SK-N-SH (cell line): ENCODE data around the gene ADGRL3. TPM values are rescaled to one million over a fixed set of nuclear protein-coding genes. Genes with fewer than 3 reads are reported as not detected.

Source experiments
- CTCF ChIA-PET: fragments of 300-600, 350-600 bp; formaldehyde crosslinking; extraction: SDS; loops from one replicate; lab custom pipeline; 2021; lab: Yijun Ruan, JAX
- POLR2A ChIA-PET: fragments of 350-600 bp; sonication (Branson Sonifier 250); formaldehyde crosslinking; extraction: SDS; loops from one replicate; lab custom pipeline; 2020; ENCODE audit warnings: antibody characterized with exemption, inconsistent platforms; lab: Yijun Ruan, JAX
- DNase-seq: peaks from one replicate; pipeline ENCODE4 v3.0.0; 2012
- H2AFZ ChIP-seq: fragments of 200-600 bp; sonication (generic); 2 replicates; pipeline ENCODE4 v1.8.1; 2016; ENCODE audit warnings: antibody characterized with exemption, mild to moderate bottlenecking, low read depth
- H3F3A ChIP-seq: fragments of 200-600 bp; sonication (generic); replicated peaks from 2 replicates; pipeline ENCODE3; 2016; ENCODE audit warnings: antibody characterized with exemption, mild to moderate bottlenecking; ENCODE audit not compliant: insufficient read depth
- H3K27ac ChIP-seq, 2 experiments: fragments of 200-500 bp in 1 of 2; fragments of 200-600 bp in 1 of 2; sonication (Bioruptor generic) in 1 of 2; sonication (generic), shearing (Covaris generic) in 1 of 2; 2 replicates each; pipeline versions ENCODE4 v1.5.1 to v1.6.1; 2014 to 2016; ENCODE audit warnings: low read depth in 2 of 2, inconsistent platforms in 1 of 2, low read length in 1 of 2, mild to moderate bottlenecking in 1 of 2, mixed read lengths in 1 of 2
- H3K27me3 ChIP-seq: fragments of 200-600 bp; sonication (generic), shearing (Covaris generic); 2 replicates; pipeline ENCODE4 v1.6.1; 2016; ENCODE audit warnings: mixed run types; ENCODE audit not compliant: insufficient read depth
- H3K36me3 ChIP-seq, 2 experiments: fragments of 200-500 bp in 1 of 2; fragments of 200-600 bp in 1 of 2; sonication (Bioruptor generic) in 1 of 2; sonication (generic) in 1 of 2; replicated peaks in 1 of 2; 2 replicates each; pipeline versions ENCODE3 to v1.5.1; 2014 to 2016; ENCODE audit warnings: low read length in 1 of 2, mild to moderate bottlenecking in 1 of 2; ENCODE audit not compliant: insufficient read depth in 2 of 2, control insufficient read depth in 1 of 2
- H3K4me1 ChIP-seq, 2 experiments: fragments of 200-500 bp in 1 of 2; fragments of 200-600 bp in 1 of 2; sonication (Bioruptor generic) in 1 of 2; sonication (generic), shearing (Covaris generic) in 1 of 2; 2 replicates each; pipeline versions ENCODE4 v1.5.1 to v1.6.1; 2014 to 2016; ENCODE audit warnings: low read depth in 1 of 2, low read length in 1 of 2, mixed run types in 1 of 2; ENCODE audit not compliant: insufficient read depth in 2 of 2, control insufficient read depth in 1 of 2
- H3K4me2 ChIP-seq: fragments of 200-600 bp; sonication (generic), shearing (Covaris generic); 2 replicates; pipeline ENCODE4 v1.6.1; 2017; ENCODE audit warnings: mixed run types
- H3K4me3 ChIP-seq, 2 experiments: fragments of 200-500 bp in 1 of 2; fragments of 200-600 bp in 1 of 2; sonication (Bioruptor generic) in 1 of 2; sonication (generic), shearing (Covaris generic) in 1 of 2; 2 replicates each; pipeline versions ENCODE4 v1.5.1 to v1.8.1; 2014 to 2016; ENCODE audit warnings: low read depth in 2 of 2, inconsistent platforms in 1 of 2, low read length in 1 of 2, mild to moderate bottlenecking in 1 of 2, mixed read lengths in 1 of 2, moderate library complexity in 1 of 2
- H3K79me2 ChIP-seq: fragments of 200-600 bp; sonication (generic); 2 replicates; pipeline ENCODE4 v1.8.1; 2017; ENCODE audit warnings: mild to moderate bottlenecking; ENCODE audit not compliant: insufficient read depth
- H3K9ac ChIP-seq: fragments of 200-600 bp; sonication (generic); 2 replicates; pipeline ENCODE4 v1.6.1; 2017; ENCODE audit warnings: mixed run types
- H3K9me2 ChIP-seq: fragments of 200-600 bp; sonication (generic); 2 replicates; pipeline ENCODE4 v1.6.1; 2017; ENCODE audit warnings: mixed run types
- H3K9me3 ChIP-seq: fragments of 200-600 bp; sonication (generic); 2 replicates; pipeline ENCODE4 v1.6.1; 2017; ENCODE audit warnings: mixed run types, mild to moderate bottlenecking, moderate library complexity
- H4K20me1 ChIP-seq: fragments of 200-600 bp; sonication (generic); 2 replicates; pipeline ENCODE4 v1.6.1; 2017; ENCODE audit warnings: mild to moderate bottlenecking, mixed run types; ENCODE audit not compliant: insufficient read depth
- CHD2 ChIP-seq: fragments of 150-350 bp; IDR thresholded peaks from 2 replicates; pipeline ENCODE4 v1.6.1; 2018; ENCODE audit warnings: low read length; ENCODE audit not compliant: partially characterized antibody
- ELF1 ChIP-seq: IDR thresholded peaks from 2 replicates; pipeline ENCODE4 v1.4.0; 2012
- EP300 ChIP-seq, 2 experiments: IDR thresholded peaks; 2 replicates each; pipeline versions ENCODE4 v1.4.0 to v1.6.1; 2012; ENCODE audit warnings: borderline replicate concordance in 1 of 2, low read depth in 1 of 2, low read length in 1 of 2
- FOXM1 ChIP-seq: IDR thresholded peaks from 2 replicates; pipeline ENCODE4 v1.4.0; 2012; ENCODE audit warnings: low read depth, mild to moderate bottlenecking
- GABPA ChIP-seq: IDR thresholded peaks from 2 replicates; pipeline ENCODE4 v1.4.0; 2012; ENCODE audit warnings: low read depth, mild to moderate bottlenecking
- JUND ChIP-seq: IDR thresholded peaks from 2 replicates; pipeline ENCODE4 v1.4.0; 2012
- MEF2A ChIP-seq: IDR thresholded peaks from 2 replicates; pipeline ENCODE4 v1.4.0; 2012; ENCODE audit warnings: low read depth, borderline replicate concordance
- MXI1 ChIP-seq: IDR thresholded peaks from 2 replicates; pipeline ENCODE4 v1.6.1; 2012; ENCODE audit warnings: mild to moderate bottlenecking, low read depth, low read length, improper control_type of control experiment
- NFIC ChIP-seq: IDR thresholded peaks from 2 replicates; pipeline ENCODE4 v1.4.0; 2012; ENCODE audit warnings: borderline replicate concordance
- NRF1 ChIP-seq: IDR thresholded peaks from 2 replicates; pipeline ENCODE4 v1.6.1; 2012; ENCODE audit warnings: low read depth, mild to moderate bottlenecking, low read length
- POLR2AphosphoS5 ChIP-seq: IDR thresholded peaks from 2 replicates; pipeline ENCODE4 v1.6.1; 2012; ENCODE audit warnings: low read depth, low read length
- RAD21 ChIP-seq: IDR thresholded peaks from 2 replicates; pipeline ENCODE4 v1.6.1; 2012; ENCODE audit warnings: mild to moderate bottlenecking, low read length
- RCOR1 ChIP-seq: fragments of 150-350 bp; IDR thresholded peaks from 2 replicates; pipeline ENCODE4 v1.6.1; 2017; ENCODE audit warnings: antibody characterized with exemption, low read length
- RFX5 ChIP-seq: IDR thresholded peaks from 2 replicates; pipeline ENCODE4 v1.6.1; 2012; ENCODE audit warnings: mild to moderate bottlenecking, improper control_type of control experiment, low read length
- SIN3A ChIP-seq: IDR thresholded peaks from 2 replicates; pipeline ENCODE4 v1.6.1; 2012; ENCODE audit warnings: low read depth, mild to moderate bottlenecking, low read length, moderate library complexity, borderline replicate concordance
- SMC3 ChIP-seq: IDR thresholded peaks from 2 replicates; pipeline ENCODE4 v1.6.1; 2012; ENCODE audit warnings: low read depth, low read length, improper control_type of control experiment
- TAF1 ChIP-seq: IDR thresholded peaks from 2 replicates; pipeline ENCODE4 v1.6.1; 2012; ENCODE audit warnings: low read depth, mild to moderate bottlenecking, low read length, moderate library complexity, borderline replicate concordance
- TEAD4 ChIP-seq: IDR thresholded peaks from 2 replicates; pipeline ENCODE4 v1.4.0; 2012; ENCODE audit warnings: mild to moderate bottlenecking, borderline replicate concordance; ENCODE audit not compliant: insufficient read depth
- YY1 ChIP-seq: IDR thresholded peaks from 2 replicates; pipeline ENCODE4 v1.4.0; 2012; ENCODE audit warnings: low read depth, mild to moderate bottlenecking
- WGBS: methylation state at CpG from one replicate; pipeline ENCODE4 v1.1.6; 2017; ENCODE audit warnings: low lambda C conversion rate; 5-methylcytosine and 5-hydroxymethylcytosine counted together
- polyA plus RNA-seq, 3 experiments: library from polyadenylated mRNA; depleted of rRNA; stranded (reverse); fragments of >200 nt; gene quantifications; 2 replicates each; pipeline ENCODE4 v1.2.3, GENCODE V29; 2012
- TF ChIP-seq, protein P1 (sequence below): IDR thresholded peaks from 2 replicates; pipeline ENCODE4; 2012
- TF ChIP-seq, protein P2 (sequence below): IDR thresholded peaks from 2 replicates; pipeline ENCODE4 v1.4.0; 2012; ENCODE audit warnings: low read depth
- TF ChIP-seq, protein P3 (sequence below): IDR thresholded peaks from 2 replicates; pipeline ENCODE4 v1.4.0; 2012; ENCODE audit warnings: low read depth, borderline replicate concordance
- TF ChIP-seq, protein P4 (sequence below): fragments of 200-600 bp; sonication (generic); IDR thresholded peaks from 2 replicates; pipeline ENCODE4 v1.6.1; 2017; ENCODE audit warnings: antibody characterized with exemption, mild to moderate bottlenecking, moderate library complexity

The ADGRL3 gene
- polyA plus RNA-seq, 1 of the 3 experiments (the other 2 are of a cell fraction): 0.03 TPM

DNA sequence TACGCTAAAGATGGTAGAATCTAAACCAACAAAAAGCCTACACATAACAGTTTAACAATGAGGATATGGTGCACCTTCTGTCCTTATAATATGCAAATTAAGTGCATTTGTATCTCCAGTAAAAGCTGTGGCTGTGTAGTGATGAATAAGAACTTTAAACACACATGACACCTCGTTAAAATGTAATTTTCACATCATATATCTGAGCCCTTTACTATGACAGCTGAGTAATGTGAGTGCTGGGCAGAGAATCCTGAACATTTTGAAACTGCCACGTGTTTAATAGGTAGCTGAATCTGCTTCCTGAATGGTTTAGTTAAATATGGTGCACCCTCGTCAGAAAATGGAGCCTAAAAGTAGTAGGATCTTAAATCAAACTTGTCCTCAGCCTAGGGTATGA is 540.8 kb downstream of the ADGRL3 start (continued):
- TF ChIP-seq, protein P1, sequence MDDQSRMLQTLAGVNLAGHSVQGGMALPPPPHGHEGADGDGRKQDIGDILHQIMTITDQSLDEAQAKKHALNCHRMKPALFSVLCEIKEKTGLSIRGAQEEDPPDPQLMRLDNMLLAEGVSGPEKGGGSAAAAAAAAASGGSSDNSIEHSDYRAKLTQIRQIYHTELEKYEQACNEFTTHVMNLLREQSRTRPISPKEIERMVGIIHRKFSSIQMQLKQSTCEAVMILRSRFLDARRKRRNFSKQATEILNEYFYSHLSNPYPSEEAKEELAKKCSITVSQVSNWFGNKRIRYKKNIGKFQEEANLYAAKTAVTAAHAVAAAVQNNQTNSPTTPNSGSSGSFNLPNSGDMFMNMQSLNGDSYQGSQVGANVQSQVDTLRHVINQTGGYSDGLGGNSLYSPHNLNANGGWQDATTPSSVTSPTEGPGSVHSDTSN: no peak

DNA sequence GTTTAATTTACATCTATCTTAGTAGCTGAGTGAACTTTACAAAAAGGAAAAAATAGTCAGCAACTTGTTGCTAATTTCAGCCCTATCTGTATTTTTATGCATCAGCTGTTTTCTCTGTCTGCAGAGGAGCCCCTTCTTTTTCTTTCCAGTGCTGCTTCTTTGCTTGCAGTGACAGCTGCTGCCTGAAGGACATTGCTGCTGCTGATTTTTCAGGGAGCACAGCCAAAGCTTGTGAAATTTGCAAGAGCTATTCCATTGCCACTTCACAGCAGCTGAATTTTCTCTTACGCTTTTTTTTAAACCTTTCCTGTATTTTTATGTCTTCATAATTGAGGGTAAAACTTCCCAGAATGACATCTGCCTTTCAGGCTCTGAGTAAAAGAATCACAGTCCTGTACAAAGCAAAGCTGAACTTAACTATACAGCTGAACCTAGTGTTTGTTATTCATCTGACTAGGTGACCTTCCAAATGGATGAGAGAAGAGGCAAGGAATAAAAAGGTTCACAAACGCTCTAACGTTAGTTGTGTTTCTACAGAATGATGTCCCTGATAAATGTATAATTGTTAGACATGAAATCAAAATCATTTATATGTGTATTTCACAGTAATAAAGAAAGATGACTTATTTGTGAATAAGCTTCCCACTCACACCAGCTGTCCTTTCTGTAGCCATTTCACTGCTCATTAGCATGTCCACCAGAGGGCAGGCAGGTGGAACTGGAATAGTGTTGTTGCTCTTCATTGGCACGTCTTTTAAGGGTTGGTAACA is 541.4 kb downstream of the ADGRL3 start:
- POLR2A ChIA-PET: no interaction called here
- no peaks in the 10 kb centered on the region for H4K20me1 ChIP-seq
- 57% methylated on average over 4 of the region's 4 CpGs for WGBS

DNA sequence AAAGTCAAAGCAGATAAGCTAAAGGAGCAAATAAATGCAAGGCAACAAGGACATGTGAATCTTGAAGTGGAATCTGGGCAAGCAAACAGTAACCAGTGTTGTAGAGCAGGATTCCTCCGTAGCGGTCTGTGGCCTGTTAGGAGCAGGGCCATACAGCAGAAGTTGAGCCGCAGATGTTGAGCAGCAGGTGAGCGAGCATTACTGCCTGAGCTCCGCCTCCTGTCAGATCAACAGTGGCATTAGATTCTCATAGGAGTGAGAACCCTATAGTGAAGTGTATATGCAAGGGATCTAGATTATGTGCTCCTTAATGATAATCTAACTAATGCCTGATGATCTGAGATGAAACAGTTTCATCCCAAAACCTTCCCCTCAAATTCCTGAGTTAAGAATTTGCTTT is 550.7 kb downstream of the ADGRL3 start:
- no peak for DNase-seq
- H3K9me3 ChIP-seq: no peaks in the 10 kb centered on the region
- H3K27ac ChIP-seq: no peak overlapping the region
- H4K20me1 ChIP-seq: no peaks in the 10 kb centered on the region
- no peak overlapping the region for H3K4me3 ChIP-seq
- no peaks in the 10 kb centered on the region for H3F3A ChIP-seq
- 92% methylated on average over 5 of the region's 5 CpGs for WGBS
- H3K27me3 ChIP-seq: no peaks in the 10 kb centered on the region
- CTCF ChIA-PET: no interaction called here
- no peaks in the 10 kb centered on the region for H3K9me2 ChIP-seq
- H3K9ac ChIP-seq: no peak overlapping the region
- no peaks in the 10 kb centered on the region for H3K4me1 ChIP-seq
- H3K4me2 ChIP-seq: no peak overlapping the region
- no peaks in the 10 kb centered on the region for H3K79me2 ChIP-seq
- POLR2A ChIA-PET: no interaction called here
- no peaks in the 10 kb centered on the region for H3K36me3 ChIP-seq
- no peak overlapping the region for H2AFZ ChIP-seq
- TF ChIP-seq, protein P2, sequence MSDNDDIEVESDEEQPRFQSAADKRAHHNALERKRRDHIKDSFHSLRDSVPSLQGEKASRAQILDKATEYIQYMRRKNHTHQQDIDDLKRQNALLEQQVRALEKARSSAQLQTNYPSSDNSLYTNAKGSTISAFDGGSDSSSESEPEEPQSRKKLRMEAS: no peak
- TF ChIP-seq JUND (no peak), YY1 (no peak), SMC3 (no peak), TEAD4 (no peak), POLR2AphosphoS5 (no peak), NRF1 (no peak), MEF2A (no peak), RCOR1 (no peak), CHD2 (no peak), NFIC (no peak), EP300 (IDR thresholded peaks at IDR 0.05; ENCODE audit: borderline replicate concordance in 1 of 2, low read depth in 1 of 2, low read length in 1 of 2) (no peak), MXI1 (no peak), TAF1 (no peak), ELF1 (no peak), RFX5 (no peak)
- TF ChIP-seq, protein P3, sequence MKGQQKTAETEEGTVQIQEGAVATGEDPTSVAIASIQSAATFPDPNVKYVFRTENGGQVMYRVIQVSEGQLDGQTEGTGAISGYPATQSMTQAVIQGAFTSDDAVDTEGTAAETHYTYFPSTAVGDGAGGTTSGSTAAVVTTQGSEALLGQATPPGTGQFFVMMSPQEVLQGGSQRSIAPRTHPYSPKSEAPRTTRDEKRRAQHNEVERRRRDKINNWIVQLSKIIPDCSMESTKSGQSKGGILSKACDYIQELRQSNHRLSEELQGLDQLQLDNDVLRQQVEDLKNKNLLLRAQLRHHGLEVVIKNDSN: no peak

More for the DNA sequence above, 541.4 kb downstream of the ADGRL3 start:
- CTCF ChIA-PET: interaction anchor here (0.6 to 2.9 kb wide), 11 partner anchors 8 to 968 kb away, joined by 3 to 11 read pairs (median 5); no protein-coding TSS in a partner anchor
- H3K4me3 ChIP-seq: no peak overlapping the region
- no peaks in the 10 kb centered on the region for H3K9me3 ChIP-seq
- no peaks in the 10 kb centered on the region for H3K27me3 ChIP-seq
- H3K9ac ChIP-seq: no peak overlapping the region
- no peak overlapping the region for H2AFZ ChIP-seq
- no peaks in the 10 kb centered on the region for H3K36me3 ChIP-seq
- no peak overlapping the region for H3K4me2 ChIP-seq
- H3K79me2 ChIP-seq: no peaks in the 10 kb centered on the region
- TF ChIP-seq, protein P4, sequence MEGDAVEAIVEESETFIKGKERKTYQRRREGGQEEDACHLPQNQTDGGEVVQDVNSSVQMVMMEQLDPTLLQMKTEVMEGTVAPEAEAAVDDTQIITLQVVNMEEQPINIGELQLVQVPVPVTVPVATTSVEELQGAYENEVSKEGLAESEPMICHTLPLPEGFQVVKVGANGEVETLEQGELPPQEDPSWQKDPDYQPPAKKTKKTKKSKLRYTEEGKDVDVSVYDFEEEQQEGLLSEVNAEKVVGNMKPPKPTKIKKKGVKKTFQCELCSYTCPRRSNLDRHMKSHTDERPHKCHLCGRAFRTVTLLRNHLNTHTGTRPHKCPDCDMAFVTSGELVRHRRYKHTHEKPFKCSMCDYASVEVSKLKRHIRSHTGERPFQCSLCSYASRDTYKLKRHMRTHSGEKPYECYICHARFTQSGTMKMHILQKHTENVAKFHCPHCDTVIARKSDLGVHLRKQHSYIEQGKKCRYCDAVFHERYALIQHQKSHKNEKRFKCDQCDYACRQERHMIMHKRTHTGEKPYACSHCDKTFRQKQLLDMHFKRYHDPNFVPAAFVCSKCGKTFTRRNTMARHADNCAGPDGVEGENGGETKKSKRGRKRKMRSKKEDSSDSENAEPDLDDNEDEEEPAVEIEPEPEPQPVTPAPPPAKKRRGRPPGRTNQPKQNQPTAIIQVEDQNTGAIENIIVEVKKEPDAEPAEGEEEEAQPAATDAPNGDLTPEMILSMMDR: peak; percentile 41
- TF ChIP-seq RAD21: peak; percentile 65
- no peak for TF ChIP-seq MXI1
- TF ChIP-seq FOXM1: no peak
- TF ChIP-seq NRF1: no peak
- no peak for TF ChIP-seq TEAD4
- TF ChIP-seq GABPA: no peak
- no peak for TF ChIP-seq YY1
- TF ChIP-seq ELF1: no peak
- TF ChIP-seq SMC3: peak; percentile 48; the same call in 1 of the 2 replicates
- TF ChIP-seq SIN3A: no peak
- no peaks in the 10 kb centered on the region for H3K9me2 ChIP-seq
- no peaks in the 10 kb centered on the region for H3F3A ChIP-seq
- H3K4me1 ChIP-seq: no peaks in the 10 kb centered on the region
- no peak overlapping the region for H3K27ac ChIP-seq
- peak; percentile 33 for DNase-seq
